KMS-11 (cell line): Measurements from ENCODE around the gene KCNQ2.

Source experiments
- H2AFZ ChIP-seq: fragments of 200-600 bp; sonication (generic); 2 replicates; pipeline ENCODE4 v1.6.1; 2016; ENCODE audit warnings: antibody characterized with exemption, mixed run types, low read depth
- H3K27ac ChIP-seq: fragments of 200-600 bp; sonication (generic); 2 replicates; pipeline ENCODE4 v1.6.1; 2016; ENCODE audit warnings: mild to moderate bottlenecking, mixed run types
- H3K27me3 ChIP-seq: fragments of 200-600 bp; sonication (generic); 2 replicates; pipeline ENCODE4 v1.6.1; 2017; ENCODE audit warnings: mild to moderate bottlenecking, low read depth, mixed run types, moderate library complexity; ENCODE audit not compliant: insufficient read depth
- H3K36me3 ChIP-seq: fragments of 200-600 bp; sonication (generic); 2 replicates; pipeline ENCODE4 v1.6.1; 2017; ENCODE audit warnings: mild to moderate bottlenecking, mixed run types; ENCODE audit not compliant: insufficient read depth
- H3K4me1 ChIP-seq: fragments of 200-600 bp; sonication (generic); 2 replicates; pipeline ENCODE4 v1.6.1; 2016; ENCODE audit warnings: mild to moderate bottlenecking, low read depth, mixed run types; ENCODE audit not compliant: poor library complexity, severe bottlenecking
- H3K4me2 ChIP-seq: fragments of 200-600 bp; sonication (generic); 2 replicates; pipeline ENCODE4 v1.7.0; 2016; ENCODE audit warnings: mild to moderate bottlenecking, mixed run types
- H3K4me3 ChIP-seq: fragments of 200-600 bp; sonication (generic); IDR thresholded peaks from 2 replicates; pipeline ENCODE4 v1.6.1; 2017; ENCODE audit warnings: low read depth, low read length, mixed read lengths; ENCODE audit not compliant: insufficient read depth
- H3K79me2 ChIP-seq: fragments of 200-600 bp; sonication (generic); 2 replicates; pipeline ENCODE4 v1.6.1; 2016; ENCODE audit warnings: low read depth, mixed run types; ENCODE audit not compliant: insufficient read depth
- H3K9ac ChIP-seq: fragments of 200-600 bp; sonication (generic); 2 replicates; pipeline ENCODE4 v1.6.1; 2016; ENCODE audit warnings: mild to moderate bottlenecking, mixed run types
- H4K20me1 ChIP-seq: fragments of 200-600 bp; sonication (generic); 2 replicates; pipeline ENCODE4 v1.6.1; 2016; ENCODE audit warnings: mild to moderate bottlenecking, mixed run types; ENCODE audit not compliant: insufficient read depth
- CTCF ChIP-seq: fragments of 200-600 bp; sonication (generic); conservative IDR thresholded peaks from 2 replicates; pipeline ENCODE4 v1.6.1; 2017; ENCODE audit warnings: low read depth, mild to moderate bottlenecking, antibody characterized with exemption, low read length, moderate library complexity, mixed read lengths

Gene KCNQ2

GRCh38 chr20:63376283-63377250 is 95.9 kb downstream of the KCNQ2 start:
- TF ChIP-seq CTCF, result no peak
- peaks cover 87% of the 10 kb centered on the region for H3K27me3 ChIP-seq
- no peak overlapping the region for H3K4me3 ChIP-seq
- H3K79me2 ChIP-seq, result no peaks in the 10 kb centered on the region
- H2AFZ ChIP-seq, result no peak overlapping the region
- no peaks in the 10 kb centered on the region for H3K36me3 ChIP-seq
- H4K20me1 ChIP-seq, result no peaks in the 10 kb centered on the region
- H3K27ac ChIP-seq, result no peak overlapping the region
- no peak overlapping the region for H3K4me2 ChIP-seq
- H3K9ac ChIP-seq, result no peak overlapping the region
- H3K4me1 ChIP-seq, result no peaks in the 10 kb centered on the region

GRCh38 chr20:63375438-63375837 is 97.0 kb downstream of the KCNQ2 start:
- no peaks in the 10 kb centered on the region for H3K79me2 ChIP-seq
- no peaks in the 10 kb centered on the region for H4K20me1 ChIP-seq
- H3K4me2 ChIP-seq, result no peak overlapping the region
- H3K27ac ChIP-seq, result no peak overlapping the region
- H2AFZ ChIP-seq, result no peak overlapping the region
- H3K9ac ChIP-seq, result no peak overlapping the region
- no peaks in the 10 kb centered on the region for H3K36me3 ChIP-seq
- no peak overlapping the region for H3K4me3 ChIP-seq
- H3K4me1 ChIP-seq, result no peaks in the 10 kb centered on the region
- TF ChIP-seq CTCF, result no peak
- peaks cover 89% of the 10 kb centered on the region for H3K27me3 ChIP-seq

GRCh38 chr20:63374504-63374903 is 98.0 kb downstream of the KCNQ2 start:
- Histone ChIP-seq H3K9ac (no peak overlapping the region), H3K36me3 (no peaks in the 10 kb centered on the region), H2AFZ (no peak overlapping the region), H4K20me1 (no peaks in the 10 kb centered on the region), H3K79me2 (no peaks in the 10 kb centered on the region), H3K27ac (no peak overlapping the region), H3K4me1 (no peaks in the 10 kb centered on the region), H3K27me3 (peaks cover 89% of the 10 kb centered on the region), H3K4me2 (no peak overlapping the region), H3K4me3 (no peak overlapping the region)
- TF ChIP-seq CTCF, result no peak

GRCh38 chr20:63373996-63374395 is 98.5 kb downstream of the KCNQ2 start:
- Histone ChIP-seq H3K4me3 (no peak overlapping the region), H3K4me2 (no peak overlapping the region)

More at GRCh38 chr20:63373996-63374395, 98.5 kb downstream of the KCNQ2 start:
- no peaks in the 10 kb centered on the region for H3K79me2 ChIP-seq
- H2AFZ ChIP-seq, result no peak overlapping the region
- H4K20me1 ChIP-seq, result no peaks in the 10 kb centered on the region
- TF ChIP-seq CTCF, result no peak
- H3K4me1 ChIP-seq, result no peaks in the 10 kb centered on the region
- H3K9ac ChIP-seq, result no peak overlapping the region
- no peaks in the 10 kb centered on the region for H3K36me3 ChIP-seq
- peaks cover 89% of the 10 kb centered on the region for H3K27me3 ChIP-seq
- no peak overlapping the region for H3K27ac ChIP-seq
